G401 (cell line): ENCODE results near the gene PARD3B. TPM values are rescaled to one million over a fixed set of nuclear protein-coding genes. Genes with fewer than 3 reads are reported as not detected.

ENCODE experiments used
- DNase-seq: peaks from one replicate; pipeline ENCODE4 v3.0.0-alpha.2; 2015; ENCODE audit warnings: low spot score
- in situ Hi-C: cut with HindIII; loops from 2 replicates; pipeline ENCODE4 v1.10.0; 2016; ENCODE audit warnings: low sequenced_read_pairs, mixed read lengths
- total RNA-seq: library from RNA; depleted of rRNA; stranded (reverse); fragments of >200 nt; shearing (Covaris generic); gene quantifications from 2 replicates; pipeline ENCODE4 v1.2.3, GENCODE V29; 2014

PARD3B gene
- total RNA-seq, 1 experiment from 2014 or later: 2.2 TPM

DNA sequence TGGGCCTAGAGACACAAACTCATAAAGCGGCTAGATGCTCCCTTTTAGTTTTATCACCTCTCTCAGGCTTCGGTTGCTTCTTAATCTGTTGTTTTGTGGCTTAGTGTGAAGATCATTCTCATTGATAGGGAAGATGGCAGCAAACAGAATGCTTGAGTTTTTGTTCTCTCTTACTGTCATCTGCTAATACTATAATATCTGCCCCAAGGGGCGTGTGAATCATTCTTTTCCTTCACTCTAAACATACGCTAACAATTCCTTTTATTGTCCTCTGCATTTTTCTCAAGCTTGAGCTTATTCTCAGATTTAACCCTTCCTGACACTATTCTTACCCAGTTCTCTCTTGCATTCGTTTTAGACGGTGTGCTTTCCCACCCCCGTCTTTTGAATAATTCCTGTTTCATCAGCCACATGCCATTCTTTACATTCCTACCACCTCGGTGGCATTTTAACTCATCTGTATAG is 813.1 kb downstream of the PARD3B start:
- in situ Hi-C loops: no loop called here
- DNase-seq: no peak

DNA sequence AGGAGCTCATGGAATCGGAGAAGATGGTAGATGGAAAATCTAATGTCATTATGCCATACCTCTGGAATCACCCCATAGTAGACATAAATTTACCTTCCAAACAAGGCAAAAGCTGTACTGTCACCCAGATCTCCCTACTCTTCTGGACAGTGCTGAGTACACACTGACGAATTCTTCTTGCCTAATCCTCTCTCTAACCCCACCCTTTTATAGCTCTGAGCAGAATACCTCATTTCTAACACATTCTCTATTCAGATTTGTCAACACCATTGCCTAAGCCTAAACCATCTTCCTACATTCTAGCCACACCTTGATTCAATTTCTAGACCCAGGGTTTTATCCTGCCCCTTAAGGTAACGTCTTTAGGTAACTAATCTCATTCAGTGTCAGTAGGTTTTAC is 816.0 kb downstream of the PARD3B start:
- no peak for DNase-seq
- in situ Hi-C loops: no loop called here

DNA sequence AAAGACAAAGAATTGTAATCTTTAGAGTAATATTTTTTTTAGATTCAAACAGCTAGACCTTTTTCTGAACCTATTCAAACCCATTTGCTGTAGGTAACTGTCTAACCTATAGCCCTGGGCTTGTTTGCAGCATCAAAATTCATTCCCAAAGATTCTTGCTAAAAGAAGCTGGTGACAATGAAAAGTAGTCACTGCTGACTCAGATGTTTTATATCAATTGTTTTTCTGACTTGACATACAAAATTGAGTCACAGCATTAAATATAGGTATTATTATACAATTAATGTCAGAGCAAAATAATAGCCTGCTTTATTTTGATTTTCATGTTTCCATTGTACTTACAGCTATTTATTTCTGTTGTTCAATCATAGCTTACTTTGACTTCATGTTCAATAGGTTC is 816.7 kb downstream of the PARD3B start:
- no peak for DNase-seq
- in situ Hi-C loops: no loop called here

DNA sequence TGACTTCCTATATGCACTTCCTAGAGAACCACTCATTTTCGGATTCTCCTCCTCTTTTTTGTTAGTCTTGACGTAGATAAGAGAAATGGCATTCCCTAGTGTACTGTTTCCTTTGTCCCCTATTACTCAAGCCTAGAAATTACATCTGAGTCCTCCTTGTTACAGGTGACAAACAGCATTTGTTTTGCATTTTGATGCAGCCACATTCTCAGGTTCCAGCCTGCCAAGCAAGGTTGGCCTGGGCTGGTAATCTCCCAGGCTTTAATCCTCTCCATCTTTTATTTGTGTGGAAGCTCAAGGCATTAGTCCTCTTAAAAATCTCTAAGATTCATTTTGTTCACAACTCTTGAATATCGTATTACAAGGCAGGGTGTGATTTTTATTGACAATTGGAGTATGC is 819.0 kb downstream of the PARD3B start:
- no peak for DNase-seq
- in situ Hi-C loops: no loop called here

DNA sequence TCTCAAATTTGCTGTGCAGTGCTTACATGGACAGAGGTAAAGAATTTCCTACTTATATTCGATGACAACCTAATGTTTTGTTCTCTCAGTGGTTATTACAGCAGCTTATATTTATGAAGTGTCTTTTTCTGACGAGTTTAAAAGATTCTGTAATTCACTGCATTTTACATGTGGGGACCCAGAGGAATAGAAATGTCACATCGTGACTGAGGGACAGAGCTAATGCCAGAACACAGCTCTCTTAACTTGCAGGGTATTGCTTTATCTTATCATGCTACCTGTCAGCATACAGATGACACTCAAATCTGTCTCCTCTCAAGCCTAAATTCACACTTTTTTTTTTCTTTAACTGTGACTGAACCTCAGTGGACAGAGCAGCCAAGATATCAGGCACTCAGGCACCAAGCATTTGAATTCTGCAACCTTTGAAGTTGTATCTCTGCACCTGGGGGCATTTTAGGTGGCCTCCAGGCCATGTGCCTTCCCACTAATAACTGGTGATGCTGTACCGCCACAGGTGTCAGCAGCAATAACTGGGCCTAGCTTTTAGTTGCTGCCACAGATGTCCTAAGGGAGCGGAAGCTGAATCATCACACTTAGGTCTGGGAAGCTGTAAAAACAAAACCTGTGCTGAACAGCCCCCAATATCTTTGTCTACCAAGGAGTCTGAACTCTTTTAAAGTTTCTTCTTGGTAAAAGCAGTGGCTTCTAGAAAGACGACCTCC is 821.2 kb downstream of the PARD3B start:
- in situ Hi-C loops: no loop called here

DNA sequence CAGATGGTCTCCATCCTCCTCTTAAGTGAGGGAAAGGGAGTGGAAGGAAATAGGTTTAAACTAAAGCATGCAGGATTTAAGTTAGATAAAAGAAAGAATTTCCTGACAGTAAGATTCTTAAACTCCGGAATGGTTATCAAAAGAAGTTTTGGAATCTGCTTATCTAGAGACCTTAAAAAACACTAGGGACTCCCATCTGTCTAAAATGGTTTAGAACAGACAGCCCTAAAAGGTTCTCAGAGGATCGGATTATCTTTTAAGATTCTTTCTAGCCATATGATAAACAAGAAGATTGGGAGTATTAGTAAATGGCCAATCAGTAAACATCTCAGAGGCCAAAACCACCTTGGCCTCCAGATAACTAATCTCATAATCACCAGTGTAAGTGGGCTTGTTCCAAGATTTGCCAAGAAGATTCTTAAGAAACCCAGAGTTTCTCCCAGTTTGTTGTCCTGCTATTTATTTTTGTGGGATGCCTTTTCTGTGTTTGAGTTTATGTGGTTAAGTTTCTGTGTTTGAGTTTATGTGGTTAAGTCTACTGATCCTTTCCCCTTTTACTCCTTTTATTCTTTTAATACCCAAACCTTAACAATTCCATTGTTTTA is 822.2 kb downstream of the PARD3B start:
- DNase-seq: no peak
- in situ Hi-C loops: no loop called here

More for the DNA sequence above, 821.2 kb downstream of the PARD3B start:
- no peak for DNase-seq

DNA sequence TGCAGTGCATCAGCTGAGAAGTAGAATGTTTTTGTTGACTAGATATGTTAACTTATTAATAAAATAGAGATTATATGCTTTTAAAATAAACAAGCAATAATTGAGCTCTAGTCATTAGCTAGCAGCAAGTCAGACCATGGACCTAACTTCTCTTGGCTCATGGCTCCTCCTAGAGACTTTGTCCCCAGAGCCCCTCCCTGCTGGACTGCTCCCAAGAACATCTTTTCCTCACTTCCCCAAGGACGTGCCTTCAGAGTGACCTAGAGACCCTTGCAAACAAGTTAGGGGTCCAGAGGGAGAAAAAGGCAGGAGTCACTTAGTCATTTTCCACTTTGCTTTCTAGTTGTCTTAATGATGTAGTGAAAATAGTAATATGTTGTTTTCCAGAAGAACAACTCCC is 824.5 kb downstream of the PARD3B start:
- no peak for DNase-seq
- in situ Hi-C loops: no loop called here

DNA sequence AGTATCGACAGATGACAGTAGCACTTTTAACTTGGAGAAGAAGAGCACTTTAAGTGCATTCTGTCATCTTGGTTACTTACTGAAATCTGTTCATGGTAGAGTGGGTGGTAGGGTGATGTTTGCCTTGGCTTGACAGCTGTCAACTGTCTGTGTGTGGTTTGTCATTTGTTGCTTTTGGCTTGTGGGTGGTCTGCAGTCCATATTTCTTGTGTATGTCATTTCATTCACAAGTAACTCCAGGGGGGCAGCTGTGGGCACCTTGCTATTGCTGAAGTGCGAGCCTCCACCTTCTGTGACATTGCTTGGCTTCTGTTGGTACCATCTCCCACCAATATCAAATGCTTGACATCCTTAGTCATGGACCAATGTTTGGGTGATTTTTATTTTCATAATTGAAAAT is 825.5 kb downstream of the PARD3B start:
- in situ Hi-C loops: no loop called here
- DNase-seq: no peak

DNA sequence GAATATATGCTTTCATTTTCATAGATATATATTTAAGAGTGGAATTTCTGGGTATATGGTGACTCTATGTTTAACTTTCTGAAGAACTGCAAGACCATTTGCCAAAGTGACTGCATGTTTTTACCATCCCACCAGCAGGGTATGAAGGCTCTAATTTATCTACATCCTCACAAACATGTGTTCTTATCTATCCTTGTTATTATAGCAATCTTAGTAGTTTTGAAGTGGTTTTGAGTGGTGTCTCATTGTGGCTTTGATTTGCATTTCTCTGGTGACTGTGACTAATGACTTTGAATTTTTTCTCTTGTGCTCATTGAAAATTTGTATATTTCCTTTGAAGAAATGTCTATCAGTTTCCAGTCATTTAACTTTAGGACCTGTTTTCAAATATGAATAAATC is 826.9 kb downstream of the PARD3B start:
- in situ Hi-C loops: no loop called here

DNA sequence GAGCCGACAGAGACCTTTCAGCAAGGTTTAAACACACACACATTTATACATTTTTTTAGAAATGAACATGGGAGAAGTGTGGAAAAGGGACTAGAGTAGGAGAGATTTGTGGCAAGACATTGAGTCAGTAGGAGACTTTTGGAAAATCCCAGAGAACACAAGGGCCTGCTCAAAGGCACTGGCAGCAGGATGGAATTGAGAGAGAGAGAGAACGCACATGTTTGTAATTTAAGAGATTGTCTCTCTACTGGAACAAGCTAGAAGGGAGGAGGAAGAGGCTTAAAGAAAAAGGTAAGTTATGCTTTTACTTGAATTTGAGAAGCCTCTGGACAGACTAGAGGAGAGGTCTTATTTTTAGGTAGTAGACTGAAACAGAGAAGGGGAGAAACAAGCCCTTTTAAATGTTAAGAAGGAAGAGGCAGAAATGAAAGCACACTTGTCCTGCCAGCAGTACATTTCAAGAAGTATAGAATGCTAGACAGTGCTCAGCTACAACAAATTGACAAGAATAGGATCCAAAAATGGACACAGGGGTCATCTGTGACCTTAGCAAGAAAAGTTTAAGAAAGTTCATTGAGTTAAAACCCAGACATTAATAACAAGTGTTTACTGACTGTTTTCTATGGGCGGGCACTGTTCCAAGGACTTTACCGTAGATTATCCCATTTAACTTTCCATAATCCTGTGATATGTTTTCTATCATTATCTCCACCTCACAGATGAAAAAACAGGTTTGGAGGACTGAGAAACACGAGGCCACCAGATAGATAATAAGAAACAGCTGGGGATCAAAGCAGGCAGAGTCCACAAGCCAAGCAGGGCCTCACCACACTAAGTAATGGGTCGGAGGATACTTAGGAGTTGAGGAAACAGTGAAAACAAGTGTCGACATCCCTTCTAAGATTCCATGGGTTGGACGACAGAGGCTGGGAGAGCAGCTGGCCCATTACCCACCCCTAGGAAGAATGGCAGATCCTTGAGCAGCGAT is 830.5 kb downstream of the PARD3B start:
- no peak for DNase-seq
- in situ Hi-C loops: no loop called here

More for the DNA sequence above, 826.9 kb downstream of the PARD3B start:
- DNase-seq: no peak

DNA sequence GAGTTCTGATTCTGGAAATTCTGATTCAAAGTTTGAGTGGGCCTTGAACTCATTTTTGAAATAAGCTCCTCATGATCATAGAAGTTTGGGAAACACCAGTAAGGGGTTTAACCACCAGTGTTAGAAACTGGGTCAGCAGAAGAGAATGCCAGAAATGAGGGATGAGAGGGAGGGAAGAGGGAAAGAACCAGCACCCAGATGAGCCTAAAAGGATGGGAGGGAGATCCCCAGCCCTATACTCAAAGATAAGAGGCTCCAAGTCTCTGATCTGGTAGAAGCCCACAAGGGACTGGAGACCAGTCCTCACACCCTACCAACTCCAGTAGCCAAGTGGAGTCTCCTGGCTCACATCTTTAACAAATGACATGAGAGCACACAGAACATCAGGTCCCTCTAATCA is 832.0 kb downstream of the PARD3B start:
- in situ Hi-C loops: no loop called here

DNA sequence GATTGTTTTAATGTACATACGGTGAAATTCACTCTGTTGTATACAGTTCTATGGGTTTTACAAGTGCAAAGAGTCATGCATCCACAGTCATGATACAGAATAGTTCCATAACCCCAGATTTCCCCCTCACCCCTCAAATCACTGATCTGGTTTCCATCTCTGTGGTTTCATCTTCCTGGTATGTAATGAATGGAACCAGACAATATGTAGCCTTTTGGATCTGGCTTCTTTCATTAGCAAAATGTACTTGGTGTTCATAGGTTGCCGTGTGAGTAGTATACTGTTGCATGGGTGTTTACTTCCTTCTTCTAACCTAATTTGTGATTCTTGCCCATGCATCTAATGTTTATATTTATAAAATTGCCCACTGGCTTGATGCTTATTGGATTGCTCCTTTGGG is 838.3 kb downstream of the PARD3B start:
- DNase-seq: no peak
- in situ Hi-C loops: no loop called here

More for the DNA sequence above, 832.0 kb downstream of the PARD3B start:
- DNase-seq: no peak

DNA sequence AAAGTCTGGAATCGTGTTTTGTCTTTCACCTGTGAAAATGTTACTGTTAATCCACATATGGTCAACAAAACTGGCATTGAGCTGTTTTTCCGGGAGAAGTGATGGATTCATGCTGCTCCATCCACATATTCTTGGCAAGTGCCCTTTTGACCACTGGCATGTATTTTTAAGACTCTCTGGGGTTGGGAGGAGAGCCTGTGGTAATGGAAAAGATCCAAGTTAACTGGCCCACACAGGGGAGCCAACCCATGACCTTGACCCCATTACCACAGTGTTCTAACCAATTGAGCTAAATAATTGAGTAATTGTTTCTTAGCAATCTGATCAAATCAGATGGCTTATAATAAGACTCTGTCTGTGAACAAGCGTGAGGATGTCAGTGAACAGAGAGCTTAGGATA is 840.8 kb downstream of the PARD3B start:
- in situ Hi-C loops: no loop called here
- DNase-seq: no peak

DNA sequence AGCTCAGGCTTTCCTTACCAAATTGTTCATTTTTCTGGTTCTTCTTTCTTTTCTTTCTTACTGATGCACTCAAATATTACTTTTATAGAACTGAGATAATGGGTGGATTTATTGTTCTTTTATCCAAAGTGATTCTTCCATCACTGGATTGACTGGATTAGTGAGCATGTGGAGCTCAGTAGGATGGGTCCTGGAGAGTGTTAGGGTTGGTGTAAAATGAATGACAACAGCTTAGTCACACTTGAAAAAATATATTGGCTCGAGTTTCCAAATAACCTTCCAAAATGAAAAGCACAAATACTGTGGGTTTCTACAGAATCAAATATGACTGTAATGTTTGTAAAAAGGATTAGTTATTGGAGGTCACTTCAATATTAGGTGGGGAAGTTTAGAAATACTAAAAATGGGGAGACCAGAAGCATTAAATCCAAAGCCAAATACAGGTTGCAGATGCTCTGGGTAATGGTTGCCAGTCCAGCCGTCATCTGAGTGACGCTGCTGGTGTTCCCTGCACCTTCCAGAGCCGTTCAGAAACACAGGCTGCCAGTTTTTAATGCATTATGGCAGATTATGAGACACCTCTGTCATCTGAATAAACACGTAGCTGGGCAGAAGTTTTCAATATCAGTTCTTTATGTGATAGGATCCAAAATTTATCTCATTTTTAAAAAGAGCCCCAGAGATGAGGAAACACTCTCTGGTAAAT is 842.2 kb downstream of the PARD3B start:
- in situ Hi-C loops: no loop called here

DNA sequence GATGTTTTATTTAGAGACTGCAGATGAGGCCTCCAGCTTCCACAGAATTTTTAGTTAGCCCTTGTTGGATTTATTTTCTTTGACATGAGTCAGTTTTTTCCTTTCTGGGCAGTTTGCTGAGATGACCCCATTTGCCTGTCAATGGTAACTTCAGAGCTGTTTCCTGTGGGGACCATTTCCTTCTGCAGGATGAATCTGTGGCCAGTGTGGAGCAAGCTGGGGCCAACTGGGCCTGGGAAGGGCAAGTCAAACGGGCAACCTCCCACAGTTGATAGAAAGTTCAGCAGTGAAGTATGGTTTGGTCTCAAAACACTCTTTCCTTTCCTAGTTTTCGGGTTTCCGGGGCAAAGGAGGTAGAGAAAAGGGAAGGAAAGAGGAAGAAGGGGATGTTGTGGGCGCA is 845.6 kb downstream of the PARD3B start:
- no peak for DNase-seq
- in situ Hi-C loops: no loop called here

More for the DNA sequence above, 842.2 kb downstream of the PARD3B start:
- DNase-seq: no peak

DNA sequence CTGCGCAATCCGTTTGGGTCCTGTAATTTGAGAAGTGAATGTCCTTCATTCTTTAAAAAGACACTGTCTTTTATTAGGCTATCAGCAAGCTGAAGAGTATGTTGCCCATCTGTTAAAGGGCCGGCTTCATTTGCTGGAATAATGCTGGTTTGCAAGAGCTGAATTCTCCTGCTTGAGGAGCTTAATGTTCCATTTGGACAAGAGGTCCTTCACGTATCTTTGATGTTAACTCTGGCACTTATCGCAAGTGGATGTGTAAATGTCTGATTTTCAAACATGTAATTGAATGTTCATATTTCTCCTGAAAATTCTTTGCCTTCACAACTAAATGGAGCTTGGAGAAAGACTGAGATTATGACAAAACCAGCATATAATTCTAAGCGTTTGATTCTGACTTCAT is 856.2 kb downstream of the PARD3B start:
- DNase-seq: no peak
- in situ Hi-C loops: no loop called here

DNA sequence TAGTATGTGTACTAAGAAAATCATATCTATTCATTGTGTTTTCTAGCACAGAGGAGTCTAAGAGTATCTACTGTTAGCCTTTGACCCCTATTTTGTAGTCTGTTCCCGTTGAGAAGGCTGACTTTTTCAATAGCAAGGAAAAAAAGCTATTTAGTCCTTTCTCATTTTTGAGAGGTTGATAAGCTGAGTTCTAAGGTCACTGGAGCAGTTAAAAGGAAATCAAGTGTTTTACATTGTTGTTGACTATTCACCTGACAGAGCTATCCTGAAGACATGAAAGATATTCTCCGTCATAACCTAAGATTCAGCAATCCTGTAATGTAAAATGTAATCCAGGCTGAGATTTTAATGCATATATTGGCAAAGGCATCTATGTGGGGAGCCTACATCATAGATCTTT is 856.7 kb downstream of the PARD3B start:
- no peak for DNase-seq
- in situ Hi-C loops: no loop called here

DNA sequence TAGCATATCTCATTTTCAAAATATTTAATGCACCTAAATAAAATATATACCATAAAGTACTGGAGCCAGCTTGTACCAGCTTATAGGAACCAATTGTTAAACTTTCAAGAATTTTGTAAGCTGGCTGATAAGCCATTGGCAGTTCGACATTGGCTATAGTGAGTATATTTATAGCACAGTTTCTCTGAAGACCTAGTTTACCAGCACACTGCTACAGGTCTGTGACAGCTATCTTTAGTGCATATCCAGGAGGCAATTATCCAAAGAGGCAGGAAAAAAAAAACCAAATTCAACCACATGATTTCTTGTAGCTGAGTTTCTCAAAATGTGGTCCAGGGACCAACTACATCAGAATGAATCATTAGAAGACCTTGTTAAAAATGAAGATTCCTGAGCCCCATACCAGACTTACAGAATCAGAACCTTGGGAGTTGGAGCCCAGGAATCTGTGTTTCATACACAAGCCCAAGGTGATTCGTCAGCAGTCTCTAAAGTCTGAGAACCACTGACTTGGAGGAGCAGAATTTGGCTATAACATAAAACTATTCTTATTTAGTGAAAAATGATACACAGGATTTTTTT is 858.1 kb downstream of the PARD3B start:
- DNase-seq: no peak
- in situ Hi-C loops: no loop called here

DNA sequence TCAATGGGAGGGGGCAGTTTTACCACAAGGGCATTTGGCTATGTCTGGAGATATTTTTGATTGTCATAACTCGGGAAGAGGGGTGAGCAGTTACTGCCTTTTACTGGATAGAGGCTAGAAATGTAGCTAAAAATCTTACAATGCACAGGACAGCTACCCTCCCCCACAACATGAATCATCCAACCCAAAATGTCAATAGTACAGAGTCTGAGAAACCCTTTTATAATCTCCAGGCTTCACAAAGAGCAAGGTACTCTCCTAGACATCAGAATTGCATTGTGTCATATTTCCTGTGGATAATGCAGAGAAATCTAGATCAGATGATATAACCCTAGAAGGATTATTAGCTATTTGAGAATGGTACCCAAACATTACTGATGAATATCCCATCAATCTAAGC is 859.9 kb downstream of the PARD3B start:
- in situ Hi-C loops: no loop called here
- DNase-seq: no peak
